Activated T-helper 1 cell treated with anti-CD3 and anti-CD28 coated beads, Interleukin-12 subunit alpha, Interleukin-12 subunit beta, Interleukin-2, Interleukin-4 antibody, amounts not matched to agents 30 ng/mL and 10 ng/mL and 1 ng/mL, durations not matched to agents 14 hours and 24 hours and 36 hours (primary cell): ENCODE results near the gene IGF2R. TPM values are rescaled to one million over a fixed set of nuclear protein-coding genes. Genes with fewer than 3 reads are reported as not detected.

ENCODE experiments used
- DNase-seq: peaks from one replicate; pipeline ENCODE4 v3.0.0; 2021; ENCODE audit warnings: low spot score
- H3K27ac Mint-ChIP-seq: one replicate; pipeline ENCODE4 v1.8.0; 2021; ENCODE audit warnings: mild to moderate bottlenecking, mixed read lengths
- H3K27me3 Mint-ChIP-seq: one replicate; pipeline ENCODE4 v1.8.0; 2022; ENCODE audit warnings: mild to moderate bottlenecking, moderate library complexity, mixed read lengths; ENCODE audit not compliant: insufficient read depth
- H3K36me3 Mint-ChIP-seq: one replicate; pipeline ENCODE4 v1.8.0; 2021; ENCODE audit warnings: low read depth, mixed read lengths
- H3K4me1 Mint-ChIP-seq: one replicate; pipeline ENCODE4 v1.8.0; 2021; ENCODE audit warnings: low read depth, mixed read lengths
- H3K4me3 Mint-ChIP-seq: one replicate; pipeline ENCODE4 v1.8.0; 2021; ENCODE audit warnings: mild to moderate bottlenecking, moderate library complexity, mixed read lengths
- H3K9me3 Mint-ChIP-seq: one replicate; pipeline ENCODE4 v1.8.0; 2021; ENCODE audit warnings: mixed read lengths
- intact Hi-C: fragments of 100-400 bp; cut with micrococcal nuclease; formaldehyde crosslinking; loops from one replicate; pipeline ENCODE4 v1.15.1; 2024
- total RNA-seq: library from RNA; stranded (reverse); gene quantifications from 2 replicates; pipeline ENCODE4 v1.2.3, GENCODE V29; 2022

The IGF2R gene
- total RNA-seq, 1 donor from 2014 or later = 126 TPM

- Mint-ChIP-seq H3K4me1 (no peaks in the 10 kb centered on the region), H3K27ac (no peak overlapping the region), H3K36me3 (peaks cover 6% of the 10 kb centered on the region), H3K9me3 (no peaks in the 10 kb centered on the region), H3K4me3 (no peak overlapping the region), H3K27me3 (no peaks in the 10 kb centered on the region)
- no peak for DNase-seq
- intact Hi-C loops = no loop called here
Observed at GRCh38 chr6:160160450-160160849, 191.6 kb downstream of the IGF2R start.

Other genes starting within 250 kb of the IGF2R start
- gene WTAP, start 241.6 kb upstream of the IGF2R start, total RNA-seq = 125 and 136 TPM in 2 replicates
- 83.1 and 84.2 TPM in 2 replicates for gene ACAT2, start 207.0 kb upstream of the IGF2R start, total RNA-seq
- gene TCP1, start 179.5 kb upstream of the IGF2R start, total RNA-seq = 454 and 457 TPM in 2 replicates
- 108 and 111 TPM in 2 replicates for gene MRPL18, start 178.6 kb upstream of the IGF2R start, total RNA-seq
- gene PNLDC1, start 168.8 kb upstream of the IGF2R start, total RNA-seq = 0.56 and 0.78 TPM in 2 replicates
- not detected in 2 replicates for gene MAS1, start 78.1 kb upstream of the IGF2R start, total RNA-seq
- 2.9 and 3.7 TPM in 2 replicates for gene SLC22A1, start 152.7 kb downstream of the IGF2R start, total RNA-seq